Subcutaneous adipose tissue (tissue), 4 donors: ENCODE measurements around the gene EPN1. TPM values are rescaled to one million over a fixed set of nuclear protein-coding genes. Genes with fewer than 3 reads are reported as not detected.

Experiments
- total RNA-seq, 4 donors: library from RNA; depleted of rRNA; stranded (reverse); fragments of >200 nt; gene quantifications; one replicate each; pipeline ENCODE4 v1.1.0, GENCODE V29; 2016
- TF ChIP-seq, protein P1 (sequence below): fragments of 450-650 bp; IDR thresholded peaks from one replicate; pipeline ENCODE4 v1.5.1; 2016; ENCODE audit warnings: low read depth, mild to moderate bottlenecking, control low read depth, antibody characterized with exemption, moderate library complexity

EPN1 gene
- total RNA-seq, 4 donors from 2014 or later: 27.6 to 118 (median 59.7) TPM

DNA sequence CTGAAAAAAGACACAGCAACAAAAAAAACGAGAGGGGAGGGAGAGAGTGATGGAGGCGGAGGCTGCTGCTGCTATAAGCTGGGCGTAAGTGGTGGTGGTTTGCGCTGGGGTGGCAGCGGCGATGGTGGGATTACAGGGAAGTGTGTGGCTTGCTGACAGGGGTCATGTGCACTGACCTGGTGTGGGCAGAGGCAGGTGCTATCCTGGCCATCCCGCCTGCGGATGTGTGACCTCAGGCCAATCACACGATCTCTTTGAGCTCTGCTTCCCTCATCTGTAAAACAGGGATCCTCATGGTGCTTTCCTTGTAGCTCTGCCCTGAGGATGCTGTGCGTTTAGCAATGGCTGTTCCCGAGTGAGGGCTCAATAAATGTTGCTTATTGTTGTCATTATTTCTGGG is 37.5 kb upstream of the EPN1 start:
- TF ChIP-seq, protein P1, sequence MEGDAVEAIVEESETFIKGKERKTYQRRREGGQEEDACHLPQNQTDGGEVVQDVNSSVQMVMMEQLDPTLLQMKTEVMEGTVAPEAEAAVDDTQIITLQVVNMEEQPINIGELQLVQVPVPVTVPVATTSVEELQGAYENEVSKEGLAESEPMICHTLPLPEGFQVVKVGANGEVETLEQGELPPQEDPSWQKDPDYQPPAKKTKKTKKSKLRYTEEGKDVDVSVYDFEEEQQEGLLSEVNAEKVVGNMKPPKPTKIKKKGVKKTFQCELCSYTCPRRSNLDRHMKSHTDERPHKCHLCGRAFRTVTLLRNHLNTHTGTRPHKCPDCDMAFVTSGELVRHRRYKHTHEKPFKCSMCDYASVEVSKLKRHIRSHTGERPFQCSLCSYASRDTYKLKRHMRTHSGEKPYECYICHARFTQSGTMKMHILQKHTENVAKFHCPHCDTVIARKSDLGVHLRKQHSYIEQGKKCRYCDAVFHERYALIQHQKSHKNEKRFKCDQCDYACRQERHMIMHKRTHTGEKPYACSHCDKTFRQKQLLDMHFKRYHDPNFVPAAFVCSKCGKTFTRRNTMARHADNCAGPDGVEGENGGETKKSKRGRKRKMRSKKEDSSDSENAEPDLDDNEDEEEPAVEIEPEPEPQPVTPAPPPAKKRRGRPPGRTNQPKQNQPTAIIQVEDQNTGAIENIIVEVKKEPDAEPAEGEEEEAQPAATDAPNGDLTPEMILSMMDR: no peak

DNA sequence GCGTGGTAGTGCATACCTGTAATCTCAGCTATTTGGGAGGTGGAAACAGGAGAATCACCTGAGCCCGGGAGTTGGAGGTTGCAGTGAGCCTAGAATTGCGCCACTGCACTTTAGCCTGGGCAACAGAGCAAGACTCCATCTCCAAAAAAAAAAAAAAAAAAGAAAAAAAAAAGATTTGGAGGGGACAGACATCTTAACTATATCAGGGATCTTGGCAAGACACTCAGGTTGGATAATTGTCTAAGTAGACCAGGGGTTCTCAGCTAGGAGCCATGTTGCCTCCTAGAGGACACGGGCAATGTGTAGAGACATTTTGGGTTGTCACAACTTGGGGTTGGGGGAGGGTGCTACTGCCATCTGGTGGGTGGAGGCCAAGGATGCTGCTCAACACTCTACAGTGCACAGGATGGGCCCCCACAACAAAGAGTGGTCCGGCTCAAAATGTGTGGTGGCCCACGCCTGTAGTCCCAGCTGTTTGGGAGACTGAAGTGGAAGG is 36.1 kb upstream of the EPN1 start:
- TF ChIP-seq, protein P1: no peak

DNA sequence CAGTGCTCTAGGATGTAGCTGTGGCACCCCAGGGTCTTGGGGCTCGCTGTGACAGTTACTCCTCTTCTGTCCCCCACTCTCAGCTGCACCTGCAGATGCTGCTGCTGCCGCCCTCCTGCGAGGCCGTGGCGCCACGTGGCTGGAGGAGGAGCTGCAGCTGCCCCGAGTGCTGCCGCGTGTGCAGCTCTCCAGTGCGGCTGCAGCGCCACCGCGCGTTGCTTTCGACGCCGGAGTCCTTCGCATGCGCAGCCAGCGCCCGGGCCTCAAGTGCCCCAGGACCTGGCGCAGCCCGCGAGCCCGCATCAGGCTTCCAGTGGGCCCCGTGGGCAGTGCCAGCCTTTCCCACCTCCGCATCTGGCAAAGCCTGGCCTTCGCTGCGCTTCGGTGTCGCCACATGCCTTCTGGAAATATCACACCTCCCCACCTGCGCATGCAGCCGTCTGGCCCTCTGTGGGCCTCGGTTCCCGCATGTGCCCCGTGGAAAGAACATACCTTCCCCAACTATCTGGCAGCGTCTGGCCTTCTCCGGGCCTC is 34.9 kb upstream of the EPN1 start:
- TF ChIP-seq, protein P1: no peak

DNA sequence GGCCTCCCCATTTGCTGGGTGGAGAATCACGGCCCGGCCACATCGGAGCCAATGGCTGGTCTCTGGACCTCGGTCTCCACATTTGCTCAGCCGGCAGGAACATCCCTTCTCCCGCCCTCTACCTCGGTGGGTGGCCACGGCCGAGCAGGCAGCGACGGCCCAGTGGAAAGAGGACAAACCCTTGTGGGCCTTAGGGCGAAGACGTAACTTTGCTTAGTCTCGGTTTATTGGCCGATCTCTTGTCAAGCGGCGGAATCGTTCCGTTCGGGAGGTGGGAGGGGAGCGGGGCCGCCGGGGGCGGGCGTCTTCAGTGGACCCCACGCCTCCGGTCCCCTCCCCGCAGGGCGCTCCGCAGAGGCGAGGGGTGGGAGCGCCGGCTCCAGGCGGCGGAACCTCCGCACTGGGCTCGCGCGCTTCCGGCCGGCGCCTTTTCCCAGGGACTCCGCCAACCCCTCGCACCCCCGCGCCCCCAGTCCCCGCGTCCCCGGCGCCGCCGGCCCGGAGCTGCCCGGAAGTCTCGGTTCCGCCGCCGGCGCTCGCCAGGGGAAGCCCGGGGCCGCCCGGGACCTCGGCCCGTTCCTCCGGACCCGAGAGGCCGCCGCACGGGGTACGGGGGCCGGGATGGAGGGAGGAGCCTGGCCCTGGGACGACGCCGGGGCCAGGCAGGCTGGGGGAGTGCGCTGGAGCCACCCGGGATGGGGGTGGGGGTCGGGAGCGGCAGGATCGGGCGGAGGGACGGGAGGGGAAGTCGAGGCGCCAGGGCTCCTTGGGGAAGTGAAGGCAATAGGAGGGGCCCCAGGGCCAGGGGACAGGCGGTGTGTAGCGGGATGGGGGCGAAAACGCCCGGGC is 34.2 kb upstream of the EPN1 start, which contains the start of gene ZNF580:
ZNF580 (plus strand) TSS at position 426 of the 849 bp plus-strand sequence. CDS start 1,507 bp downstream, outside the sequence.
- TF ChIP-seq, protein P1: no peak

DNA sequence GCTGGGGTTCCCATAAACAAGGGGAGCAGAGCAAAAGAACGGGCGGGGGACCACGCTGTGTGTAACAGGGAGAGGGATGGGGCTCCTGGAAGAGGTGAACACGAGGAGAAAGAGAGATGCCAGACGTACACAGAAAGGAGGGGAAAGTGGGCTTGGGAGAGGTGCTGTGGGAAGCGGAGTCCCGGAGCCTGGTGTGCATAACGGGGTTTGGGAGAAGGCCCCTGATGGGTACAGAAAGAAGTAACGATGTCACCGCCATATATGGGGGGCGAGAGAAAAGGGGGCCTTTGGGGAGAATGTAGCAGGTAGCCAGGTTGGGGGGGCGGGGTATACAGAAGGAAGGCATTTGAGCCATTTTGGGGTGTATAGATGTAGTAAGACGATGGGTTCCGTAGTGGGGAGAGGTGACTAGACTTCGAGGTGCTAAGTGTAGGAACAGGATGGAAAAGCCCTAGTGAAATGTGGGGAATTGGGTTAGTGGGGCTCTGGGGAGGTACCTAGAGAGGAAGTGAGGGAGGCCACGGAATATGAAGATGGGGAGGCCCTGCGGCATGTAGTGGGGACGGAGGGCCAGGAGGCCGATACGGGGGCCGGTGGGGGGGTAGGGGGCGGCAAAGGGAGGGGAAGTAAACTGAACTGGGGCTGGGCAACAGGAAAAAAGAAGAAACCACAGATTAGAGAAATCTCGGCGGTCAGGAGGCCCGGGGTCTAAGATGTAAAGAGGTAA is 33.4 kb upstream of the EPN1 start:
- TF ChIP-seq, protein P1: no peak

DNA sequence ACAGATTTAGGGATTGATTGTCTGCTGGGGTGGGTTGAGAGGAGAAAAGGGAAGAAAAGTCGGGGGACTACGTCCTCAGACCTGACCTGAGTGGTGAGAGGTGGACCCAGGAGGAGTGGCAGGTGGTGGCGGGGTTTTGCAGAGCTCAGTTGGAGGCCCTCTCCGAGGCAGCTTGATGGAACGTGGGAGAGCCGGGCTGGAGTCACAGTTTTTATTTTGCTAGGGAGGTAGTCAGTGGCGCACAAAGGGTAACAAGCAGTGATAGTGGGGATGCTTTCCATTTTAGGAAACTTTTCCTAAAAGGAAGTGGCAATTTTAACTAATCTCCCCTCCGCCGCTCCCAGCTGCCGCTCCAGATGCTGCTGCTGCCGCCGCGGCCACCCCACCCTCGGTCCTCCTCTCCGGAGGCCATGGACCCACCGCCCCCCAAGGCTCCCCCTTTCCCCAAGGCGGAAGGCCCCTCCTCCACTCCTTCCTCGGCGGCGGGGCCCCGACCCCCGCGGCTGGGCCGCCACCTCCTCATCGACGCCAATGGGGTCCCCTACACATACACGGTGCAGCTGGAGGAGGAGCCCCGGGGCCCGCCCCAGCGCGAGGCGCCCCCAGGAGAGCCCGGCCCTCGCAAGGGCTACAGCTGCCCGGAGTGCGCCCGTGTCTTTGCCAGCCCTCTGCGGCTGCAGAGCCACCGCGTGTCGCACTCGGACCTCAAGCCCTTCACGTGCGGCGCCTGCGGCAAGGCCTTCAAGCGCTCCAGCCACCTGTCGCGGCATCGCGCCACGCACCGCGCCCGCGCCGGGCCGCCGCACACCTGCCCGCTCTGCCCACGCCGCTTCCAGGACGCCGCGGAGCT is 32.6 kb upstream of the EPN1 start:
- TF ChIP-seq, protein P1: no peak
